Erythroblast (primary cell): Measurements from ENCODE around the gene IRX3.

ENCODE experiments used
- DNase-seq, 2 experiments: peaks; one replicate each; lab custom pipeline; 2025; lab: John Stamatoyannopoulos, UW
- GATA1 ChIP-seq: IDR thresholded peaks from 2 replicates; pipeline ENCODE4 v1.6.1; 2011; ENCODE audit warnings: low read depth, mild to moderate bottlenecking, control low read depth, low read length, moderate library complexity
- POLR2A ChIP-seq: IDR thresholded peaks from 2 replicates; pipeline ENCODE4 v1.6.1; 2011; ENCODE audit warnings: mild to moderate bottlenecking, low read length

The IRX3 gene

DNA sequence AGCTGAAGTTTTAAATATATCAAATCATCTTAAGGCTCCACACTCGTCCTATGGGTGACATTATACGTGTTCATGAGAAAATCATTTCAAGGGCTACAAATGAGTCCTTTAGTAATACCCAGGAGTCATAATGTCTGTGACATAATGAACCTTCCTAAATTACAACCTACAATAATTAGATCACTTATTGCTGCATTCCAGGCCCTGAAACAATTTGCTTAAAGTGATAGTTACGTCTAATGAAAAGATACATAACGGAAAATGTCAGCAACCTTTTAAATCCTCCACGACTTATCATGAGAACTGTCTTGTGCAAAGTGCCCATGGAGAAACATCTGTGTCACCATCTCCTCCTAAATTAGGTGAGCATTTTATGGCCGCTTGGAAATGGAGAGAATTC, 43.4 kb downstream of the IRX3 start:
- no peak for DNase-seq
- no peak for TF ChIP-seq GATA1
- no peak for TF ChIP-seq POLR2A

DNA sequence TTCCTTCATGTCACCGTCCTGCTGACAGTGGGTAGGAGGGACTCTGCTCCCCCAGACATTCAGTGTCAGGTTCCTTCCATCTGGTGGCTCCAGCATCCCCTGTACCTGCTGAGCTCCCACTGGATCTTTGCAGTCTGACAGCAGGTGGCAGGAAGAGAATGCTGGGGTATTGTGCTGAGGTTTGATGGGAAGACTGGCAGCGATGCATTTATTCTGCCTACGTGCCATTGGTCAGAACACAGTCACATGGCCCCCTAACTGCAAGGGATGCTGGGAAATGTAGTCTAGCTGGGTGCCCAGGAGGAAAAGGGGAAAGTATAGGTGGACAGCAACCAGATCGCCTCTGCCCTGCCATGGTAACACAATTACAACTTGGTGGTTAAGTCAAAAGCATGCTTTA, 44.4 kb downstream of the IRX3 start:
- peak in 1 of 2 experiments; percentile 2 for DNase-seq
- TF ChIP-seq POLR2A (no peak), GATA1 (no peak)

DNA sequence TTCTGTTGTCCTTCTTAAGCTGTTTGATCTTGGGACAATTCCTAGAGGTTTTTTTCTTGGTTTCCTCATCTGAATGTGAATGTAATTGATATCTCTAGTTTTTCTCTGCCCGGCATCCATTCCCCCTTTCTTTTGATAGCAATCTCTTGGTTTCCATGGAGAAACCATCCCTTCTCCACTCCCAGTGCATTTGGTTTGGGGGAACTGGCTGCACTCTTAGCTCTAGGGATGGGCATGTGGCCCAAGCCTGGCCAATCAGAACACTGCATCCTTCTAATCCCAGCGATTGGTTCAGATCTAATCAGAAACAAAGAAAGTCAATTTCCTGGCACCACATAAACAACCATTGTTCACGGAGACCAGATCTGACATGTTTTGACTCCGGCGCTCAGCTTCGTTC, 45.1 kb downstream of the IRX3 start:
- TF ChIP-seq GATA1 (no peak), POLR2A (no peak)
- DNase-seq = no peak

DNA sequence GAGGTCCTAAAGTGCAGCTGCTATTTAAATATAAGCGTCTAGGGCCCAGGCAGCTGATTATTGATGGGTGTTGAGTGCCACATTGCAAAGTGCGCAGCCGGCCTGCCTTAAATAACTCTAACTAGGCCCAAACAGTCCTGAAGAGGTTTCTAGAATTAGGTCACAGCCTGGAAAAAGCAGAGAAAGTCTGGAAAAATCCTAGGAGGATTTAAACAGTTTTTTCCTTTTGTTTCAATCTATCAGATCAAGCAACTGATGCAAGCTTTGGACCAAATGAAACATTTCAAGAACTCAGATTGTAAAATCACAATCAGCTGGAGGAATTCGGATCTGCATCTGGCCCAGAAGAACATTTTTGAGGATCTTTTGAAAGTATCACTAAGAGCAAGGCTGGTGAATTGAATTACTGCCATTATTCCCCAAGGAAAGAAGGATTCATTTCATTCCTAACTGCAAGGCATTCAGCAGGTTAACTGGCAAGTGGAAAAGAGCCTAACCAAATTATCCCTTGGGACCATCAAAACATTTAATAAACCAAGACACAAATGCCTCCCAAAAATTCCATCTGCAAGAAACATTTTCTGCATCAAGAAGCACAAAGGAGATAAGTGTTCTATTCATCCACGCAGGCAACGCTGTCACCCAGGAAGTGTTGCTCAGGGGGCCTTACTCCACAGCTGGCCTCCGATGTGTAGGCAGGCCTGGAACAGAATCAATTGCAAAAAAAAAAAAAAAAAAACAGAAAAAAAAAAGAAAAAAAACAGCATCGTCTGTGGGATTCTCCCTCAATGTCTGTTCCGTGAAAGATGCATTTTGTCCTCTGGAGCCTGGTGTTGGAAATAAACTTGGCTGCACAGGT, 46.1 kb downstream of the IRX3 start:
- DNase-seq = no peak
- TF ChIP-seq GATA1 = no peak
- no peak for TF ChIP-seq POLR2A

DNA sequence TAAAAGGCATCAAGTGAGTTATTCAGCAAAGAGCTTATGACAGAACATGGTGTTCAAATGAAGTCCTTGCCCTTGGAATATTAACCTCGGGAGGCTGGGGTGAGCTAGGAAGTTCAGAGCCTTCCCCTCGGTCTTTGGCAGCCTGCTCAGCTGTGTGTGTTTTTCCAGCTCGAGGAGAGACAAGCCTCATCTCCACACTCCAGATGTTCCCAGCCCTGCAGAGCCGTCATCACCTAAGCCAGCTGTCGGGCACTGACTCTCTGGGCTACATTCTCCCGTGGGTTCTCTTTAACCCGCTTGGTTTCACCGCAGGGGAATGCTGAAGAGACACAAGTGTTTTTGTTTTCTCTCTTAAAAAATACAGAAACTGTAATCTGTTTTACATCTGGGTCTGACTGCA, 47.1 kb downstream of the IRX3 start:
- TF ChIP-seq GATA1 (no peak), POLR2A (no peak)
- no peak for DNase-seq

DNA sequence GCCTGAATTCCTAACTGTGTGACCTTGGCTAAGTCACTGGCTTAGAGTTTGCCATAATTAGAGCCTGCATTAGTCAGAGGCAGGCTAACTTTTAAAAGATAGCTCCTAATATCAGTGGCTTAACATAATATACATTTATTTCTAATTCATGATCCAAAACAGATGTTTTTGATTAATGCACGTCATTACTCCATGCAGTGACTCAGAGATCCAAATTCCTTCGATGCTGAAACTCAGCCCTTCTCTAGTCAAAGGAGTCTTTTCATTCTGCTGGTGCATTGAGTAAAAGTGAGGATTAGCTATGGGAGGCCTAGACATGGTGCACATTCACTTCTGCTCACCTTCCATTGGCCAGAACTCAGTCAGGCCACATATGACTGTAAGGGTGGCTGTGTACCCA, 49.8 kb downstream of the IRX3 start:
- TF ChIP-seq GATA1 (no peak), POLR2A (no peak)
- no peak for DNase-seq

DNA sequence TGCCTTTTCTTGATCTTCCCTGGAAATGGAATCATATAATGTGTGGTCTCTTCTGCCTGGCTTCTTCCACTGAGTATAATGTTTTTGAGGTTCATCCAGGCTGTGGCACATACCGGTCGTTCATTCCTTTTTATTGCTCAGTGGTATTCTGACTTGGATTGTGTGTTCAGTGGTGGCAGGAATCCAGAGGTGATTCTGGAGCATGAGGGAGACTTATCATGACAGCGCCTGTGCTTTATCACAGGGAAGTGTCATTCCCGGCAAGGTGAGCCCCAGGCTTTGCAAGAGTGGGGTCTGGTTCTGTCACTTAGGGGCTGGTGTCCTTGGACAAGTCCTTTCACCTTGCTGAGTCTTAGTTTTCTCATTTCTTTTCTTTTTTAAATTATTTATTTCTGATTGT, 53.0 kb downstream of the IRX3 start:
- DNase-seq = no peak
- TF ChIP-seq GATA1 = no peak
- no peak for TF ChIP-seq POLR2A
